Measurements from ENCODE around the gene CHTOP.

Gene CHTOP

GRCh38 chr1:153619171-153619570, 14.7 kb upstream of the CHTOP start:
- no peaks in the 10 kb centered on the region for H3K9me2 ChIP-seq (replicated peaks; ENCODE audit: control insufficient read depth, low read length)
- no peaks in the 10 kb centered on the region for H3K9me3 ChIP-seq (ENCODE audit: control insufficient read depth, insufficient read depth, low read length)
- no peak overlapping the region for H3K27ac ChIP-seq (ENCODE audit: low read depth, low read length)
- no peaks in the 10 kb centered on the region for H3K27me3 ChIP-seq (ENCODE audit: control insufficient read depth, low read length)
- no peak overlapping the region for H3K4me3 ChIP-seq (ENCODE audit: low read length)
- H4K20me1 ChIP-seq (ENCODE audit: control insufficient read depth, insufficient read depth, low read depth, low read length), result no peaks in the 10 kb centered on the region
- TF ChIP-seq, protein P1, sequence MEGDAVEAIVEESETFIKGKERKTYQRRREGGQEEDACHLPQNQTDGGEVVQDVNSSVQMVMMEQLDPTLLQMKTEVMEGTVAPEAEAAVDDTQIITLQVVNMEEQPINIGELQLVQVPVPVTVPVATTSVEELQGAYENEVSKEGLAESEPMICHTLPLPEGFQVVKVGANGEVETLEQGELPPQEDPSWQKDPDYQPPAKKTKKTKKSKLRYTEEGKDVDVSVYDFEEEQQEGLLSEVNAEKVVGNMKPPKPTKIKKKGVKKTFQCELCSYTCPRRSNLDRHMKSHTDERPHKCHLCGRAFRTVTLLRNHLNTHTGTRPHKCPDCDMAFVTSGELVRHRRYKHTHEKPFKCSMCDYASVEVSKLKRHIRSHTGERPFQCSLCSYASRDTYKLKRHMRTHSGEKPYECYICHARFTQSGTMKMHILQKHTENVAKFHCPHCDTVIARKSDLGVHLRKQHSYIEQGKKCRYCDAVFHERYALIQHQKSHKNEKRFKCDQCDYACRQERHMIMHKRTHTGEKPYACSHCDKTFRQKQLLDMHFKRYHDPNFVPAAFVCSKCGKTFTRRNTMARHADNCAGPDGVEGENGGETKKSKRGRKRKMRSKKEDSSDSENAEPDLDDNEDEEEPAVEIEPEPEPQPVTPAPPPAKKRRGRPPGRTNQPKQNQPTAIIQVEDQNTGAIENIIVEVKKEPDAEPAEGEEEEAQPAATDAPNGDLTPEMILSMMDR (IDR thresholded peaks at IDR 0.05; ENCODE audit: low read depth, low read length, poor library complexity, severe bottlenecking), result no peak
- TF ChIP-seq EZH2phosphoT487 (IDR thresholded peaks at IDR 0.05; ENCODE audit: borderline replicate concordance, low read length), result no peak
- H3K4me2 ChIP-seq (ENCODE audit: low read length), result no peak overlapping the region
- H3K79me2 ChIP-seq (ENCODE audit: control insufficient read depth, low read length), result no peaks in the 10 kb centered on the region
- H3F3A ChIP-seq (ENCODE audit: control insufficient read depth, insufficient read depth), result no peaks in the 10 kb centered on the region
- H3K36me3 ChIP-seq (ENCODE audit: control insufficient read depth, low read length), result peaks cover 33% of the 10 kb centered on the region
- peaks cover 31% of the 10 kb centered on the region for H3K4me1 ChIP-seq (ENCODE audit: control insufficient read depth, low read length)

- H3K36me3 ChIP-seq (ENCODE audit: control insufficient read depth, low read length), result peaks cover 34% of the 10 kb centered on the region
- H3K27ac ChIP-seq (ENCODE audit: low read depth, low read length), result peak overlapping the region; percentile 80
- no peaks in the 10 kb centered on the region for H3K9me2 ChIP-seq (replicated peaks; ENCODE audit: control insufficient read depth, low read length)
- H4K20me1 ChIP-seq (ENCODE audit: control insufficient read depth, insufficient read depth, low read depth, low read length), result no peaks in the 10 kb centered on the region
- 0 out of 2 replicates have a peak, but pooled peaks cover 2% of the 10 kb centered on the region for H3F3A ChIP-seq (ENCODE audit: control insufficient read depth, insufficient read depth)
- no peaks in the 10 kb centered on the region for H3K9me3 ChIP-seq (ENCODE audit: control insufficient read depth, insufficient read depth, low read length)
- H3K4me1 ChIP-seq (ENCODE audit: control insufficient read depth, low read length), result peaks cover 61% of the 10 kb centered on the region
- peak overlapping the region; percentile 95 for H3K4me2 ChIP-seq (ENCODE audit: low read length)
- H3K27me3 ChIP-seq (ENCODE audit: control insufficient read depth, low read length), result no peaks in the 10 kb centered on the region
- TF ChIP-seq, protein P1 (IDR thresholded peaks at IDR 0.05; ENCODE audit: low read depth, low read length, poor library complexity, severe bottlenecking), result no peak
- TF ChIP-seq EZH2phosphoT487 (IDR thresholded peaks at IDR 0.05; ENCODE audit: borderline replicate concordance, low read length), result no peak
- H3K79me2 ChIP-seq (ENCODE audit: control insufficient read depth, low read length), result peaks cover 10% of the 10 kb centered on the region
- peak overlapping the region; percentile 60 for H3K4me3 ChIP-seq (ENCODE audit: low read length)
Observed at GRCh38 chr1:153623101-153623500, 10.8 kb upstream of the CHTOP start.

- Histone ChIP-seq H3K9me2 (replicated peaks; ENCODE audit: control insufficient read depth, low read length) (no peaks in the 10 kb centered on the region), H3F3A (ENCODE audit: control insufficient read depth, insufficient read depth) (0 out of 2 replicates have a peak, but pooled peaks cover 2% of the 10 kb centered on the region), H3K4me1 (ENCODE audit: control insufficient read depth, low read length) (peaks cover 70% of the 10 kb centered on the region), H3K27ac (ENCODE audit: low read depth, low read length) (no peak overlapping the region), H3K4me3 (ENCODE audit: low read length) (no peak overlapping the region), H3K79me2 (ENCODE audit: control insufficient read depth, low read length) (peaks cover 10% of the 10 kb centered on the region), H3K4me2 (ENCODE audit: low read length) (no peak overlapping the region; the same call in 1 of the 2 replicates), H3K9me3 (ENCODE audit: control insufficient read depth, insufficient read depth, low read length) (no peaks in the 10 kb centered on the region), H3K36me3 (ENCODE audit: control insufficient read depth, low read length) (peaks cover 20% of the 10 kb centered on the region), H3K27me3 (ENCODE audit: control insufficient read depth, low read length) (no peaks in the 10 kb centered on the region), H4K20me1 (ENCODE audit: control insufficient read depth, insufficient read depth, low read depth, low read length) (no peaks in the 10 kb centered on the region)
- TF ChIP-seq EZH2phosphoT487 (IDR thresholded peaks at IDR 0.05; ENCODE audit: borderline replicate concordance, low read length), result no peak
- TF ChIP-seq, protein P1 (IDR thresholded peaks at IDR 0.05; ENCODE audit: low read depth, low read length, poor library complexity, severe bottlenecking), result no peak
Observed at GRCh38 chr1:153624965-153625611, 8.8 kb upstream of the CHTOP start.

Data from DOHH2 (cell line).